GM18507 (cell line): ENCODE results near the gene PARP11.

Experiments used
- DNase-seq: peaks from one replicate; pipeline ENCODE4 v3.0.0; 2011; ENCODE audit warnings: low read depth; ENCODE audit not compliant: insufficient read length; ENCODE audit errors: extremely low spot score
- FAIRE-seq: peaks from 2 replicates; lab custom pipeline; 2011; peaks lifted over from hg19 to GRCh38; lab: Jason Lieb, UNC

The PARP11 gene, protein sequence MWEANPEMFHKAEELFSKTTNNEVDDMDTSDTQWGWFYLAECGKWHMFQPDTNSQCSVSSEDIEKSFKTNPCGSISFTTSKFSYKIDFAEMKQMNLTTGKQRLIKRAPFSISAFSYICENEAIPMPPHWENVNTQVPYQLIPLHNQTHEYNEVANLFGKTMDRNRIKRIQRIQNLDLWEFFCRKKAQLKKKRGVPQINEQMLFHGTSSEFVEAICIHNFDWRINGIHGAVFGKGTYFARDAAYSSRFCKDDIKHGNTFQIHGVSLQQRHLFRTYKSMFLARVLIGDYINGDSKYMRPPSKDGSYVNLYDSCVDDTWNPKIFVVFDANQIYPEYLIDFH

GRCh38 chr12:3872800-3873636 is at the start of gene PARP11:
Gene PARP11 (minus strand): TSS chr12:3873399. CDS start chr12:3873229, 170 bp downstream.
- FAIRE-seq = peak; percentile 99

GRCh38 chr12:3922033-3922432 is 48.8 kb upstream of the PARP11 start:
- FAIRE-seq = no peak

More at GRCh38 chr12:3872800-3873636, at the start of gene PARP11:
- peak; percentile 79 for DNase-seq

GRCh38 chr12:3921526-3921925 is 48.3 kb upstream of the PARP11 start:
- DNase-seq (no peak), FAIRE-seq (no peak)

More at GRCh38 chr12:3922033-3922432, 48.8 kb upstream of the PARP11 start:
- DNase-seq = no peak

DNA sequence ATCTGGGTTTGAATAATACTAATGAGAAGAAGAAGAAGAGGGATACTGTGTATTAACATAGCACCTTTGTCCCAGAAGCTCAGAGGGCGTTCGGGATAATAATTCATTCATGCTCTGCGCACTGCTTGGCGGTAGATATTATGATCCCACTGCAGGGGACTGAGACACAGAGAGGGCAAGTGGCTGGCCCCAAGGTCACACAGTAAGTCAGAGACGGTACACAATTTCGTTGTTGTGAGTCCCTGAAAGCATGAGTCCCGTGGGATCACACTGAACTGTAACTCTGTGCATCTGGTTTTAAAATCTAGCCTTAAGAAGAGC is 47.9 kb upstream of the PARP11 start:
- FAIRE-seq (no peak), DNase-seq (no peak)

DNA sequence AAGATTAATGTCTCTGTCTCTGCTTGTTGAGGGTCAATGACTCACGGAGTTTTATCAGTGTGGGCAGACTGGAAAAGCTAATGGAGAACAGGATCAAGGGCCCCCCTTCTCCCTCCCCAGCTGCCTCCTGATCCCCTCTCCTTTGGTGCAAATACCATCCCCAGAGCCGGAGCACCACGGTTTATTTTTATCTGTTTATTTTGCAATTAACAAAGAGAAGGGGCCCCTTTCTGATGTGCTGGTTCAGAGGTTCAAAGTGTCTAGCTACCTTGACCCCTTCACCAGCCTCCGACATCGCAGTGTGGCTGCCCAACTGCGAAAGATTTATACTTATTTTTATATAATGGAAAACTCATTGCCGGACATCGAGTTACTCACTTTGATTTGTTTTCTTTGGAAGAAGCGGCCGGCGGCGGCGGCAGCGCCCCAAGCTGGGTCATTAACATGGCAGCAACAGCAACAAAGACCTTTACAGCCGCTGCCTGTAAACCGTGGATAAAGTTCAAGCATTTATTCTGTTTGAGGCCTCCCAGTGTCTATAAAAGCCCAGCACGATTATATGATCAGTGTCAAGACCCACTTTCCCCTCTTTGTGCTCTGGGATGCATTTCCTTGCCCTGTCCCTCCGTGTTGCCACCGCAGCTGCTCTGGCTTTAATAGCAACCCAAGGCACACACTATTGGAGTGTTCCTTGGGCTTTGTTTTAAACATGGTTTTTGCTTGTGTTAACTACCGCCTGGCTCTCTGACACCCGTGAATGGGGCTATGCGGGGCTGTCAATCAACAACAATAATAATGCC is 47.4 kb upstream of the PARP11 start:
- FAIRE-seq (no peak), DNase-seq (no peak)

DNA sequence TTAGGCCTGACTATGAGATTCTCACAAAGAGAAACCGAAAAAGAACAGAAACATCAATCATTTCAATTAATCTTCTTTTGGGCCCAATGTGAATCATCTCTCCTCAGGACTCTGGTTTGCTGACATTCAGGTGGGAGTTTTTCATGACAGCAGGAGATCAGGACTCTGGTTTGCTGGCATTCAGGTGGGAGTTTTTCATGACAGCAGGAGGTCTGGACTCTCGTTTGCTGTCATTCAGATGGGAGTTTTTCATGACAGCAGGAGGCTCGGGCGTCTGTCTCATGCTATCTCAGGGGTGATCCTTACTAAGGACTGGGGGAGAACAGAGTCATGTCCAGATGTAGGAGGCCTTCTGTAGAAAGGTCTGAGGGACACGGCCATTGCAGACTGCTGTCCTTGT is 40.1 kb upstream of the PARP11 start:
- FAIRE-seq (no peak), DNase-seq (no peak)

GRCh38 chr12:3912863-3913262 is 39.7 kb upstream of the PARP11 start:
- FAIRE-seq = no peak

GRCh38 chr12:3911409-3911808 is 38.2 kb upstream of the PARP11 start:
- DNase-seq = no peak
- no peak for FAIRE-seq

More at GRCh38 chr12:3912863-3913262, 39.7 kb upstream of the PARP11 start:
- no peak for DNase-seq

DNA sequence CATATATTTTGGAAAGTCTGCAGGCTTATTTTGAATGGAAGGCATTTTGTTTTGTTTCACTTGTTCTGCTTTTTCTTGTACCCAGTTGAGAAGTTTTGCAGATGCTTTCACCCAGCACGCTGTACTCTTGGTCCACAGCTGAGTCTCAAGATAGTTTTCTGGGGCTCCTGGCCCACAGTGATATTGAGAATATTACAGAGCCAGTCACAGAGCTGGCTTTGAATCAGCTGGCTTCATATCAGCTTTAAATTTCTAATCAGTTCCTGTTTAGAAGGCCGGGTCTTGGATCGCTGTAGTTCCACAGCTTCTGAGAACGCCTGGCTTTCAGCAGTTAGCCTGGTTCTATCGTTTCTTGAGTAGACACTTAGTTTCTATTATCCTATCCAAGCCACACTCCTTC is 32.5 kb upstream of the PARP11 start:
- no peak for FAIRE-seq
- DNase-seq = no peak

GRCh38 chr12:3904999-3905398 is 31.8 kb upstream of the PARP11 start:
- no peak for FAIRE-seq
- no peak for DNase-seq

DNA sequence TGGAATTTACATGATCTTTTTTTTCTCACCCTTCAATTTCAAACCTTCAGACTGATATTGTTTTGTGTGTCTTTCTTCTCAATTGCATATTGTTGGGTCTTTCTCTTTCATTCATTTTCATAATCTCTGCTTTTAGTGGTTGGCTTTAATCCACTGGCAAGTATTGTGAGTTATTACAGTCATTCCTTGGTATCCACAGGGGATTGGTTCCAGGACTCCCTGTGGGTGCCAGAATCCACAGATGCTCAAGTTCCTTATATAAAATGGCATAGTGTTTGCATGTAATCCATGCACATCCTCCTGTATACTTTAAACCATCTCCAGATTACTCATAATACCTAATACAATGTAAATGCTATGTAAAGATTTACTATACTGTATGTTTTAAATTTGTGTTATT is 29.7 kb upstream of the PARP11 start:
- FAIRE-seq = no peak
- DNase-seq = no peak

DNA sequence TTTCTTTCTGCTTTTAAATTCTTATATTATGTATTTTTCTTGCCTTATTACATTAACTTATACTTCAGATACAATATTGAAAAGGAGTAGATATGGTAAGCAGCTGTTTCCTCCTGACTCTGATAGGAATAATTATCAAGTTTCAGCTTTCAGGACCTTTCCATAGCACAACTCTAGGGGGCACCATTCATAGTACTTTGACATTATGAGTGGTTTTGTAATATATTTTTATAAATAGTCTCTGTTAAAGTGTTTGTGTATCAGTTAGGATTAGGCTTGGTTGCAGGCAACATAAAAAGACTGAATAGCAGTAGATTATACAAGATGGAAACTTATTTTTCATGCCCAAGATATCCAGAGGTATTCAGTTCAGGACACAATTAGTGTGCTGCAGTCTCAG is 27.9 kb upstream of the PARP11 start:
- FAIRE-seq (no peak), DNase-seq (no peak)

- FAIRE-seq = no peak
- no peak for DNase-seq
Observed at GRCh38 chr12:3898756-3899155, 25.6 kb upstream of the PARP11 start.

GRCh38 chr12:3897371-3897971 is 24.3 kb upstream of the PARP11 start:
- no peak for FAIRE-seq
- DNase-seq = no peak

DNA sequence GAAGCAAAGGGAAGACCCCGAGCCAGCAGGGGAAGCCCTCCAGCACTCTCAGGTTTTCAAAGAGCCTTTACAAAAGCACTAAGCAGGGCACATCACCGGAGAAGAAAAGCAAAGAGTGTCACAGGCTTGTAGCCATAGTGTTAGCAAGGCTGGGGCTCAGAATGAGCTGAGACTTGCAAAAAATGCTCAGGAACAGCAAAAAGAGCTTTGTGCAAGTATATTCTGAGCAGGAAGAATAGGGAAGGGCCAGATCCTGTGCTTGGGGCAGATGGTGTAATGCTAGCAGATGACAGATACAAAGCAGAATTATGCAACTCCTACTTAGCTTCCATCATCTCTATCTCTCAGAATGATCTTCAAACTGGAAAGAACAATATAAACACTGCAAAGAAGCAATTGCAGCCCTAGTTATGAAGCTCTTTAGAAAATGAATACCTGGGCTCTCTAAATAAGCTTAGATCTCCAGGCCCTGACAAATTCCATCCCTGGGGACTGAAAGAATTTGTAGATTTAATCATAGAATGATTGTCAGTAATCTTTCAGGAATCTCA is 23.7 kb upstream of the PARP11 start:
- FAIRE-seq = no peak
- no peak for DNase-seq

- DNase-seq (no peak), FAIRE-seq (no peak)
Observed at GRCh38 chr12:3896356-3896755, 23.2 kb upstream of the PARP11 start.

- DNase-seq (no peak), FAIRE-seq (no peak)
Observed at GRCh38 chr12:3892631-3893030, 19.4 kb upstream of the PARP11 start.

- no peak for FAIRE-seq
- no peak for DNase-seq
Observed at GRCh38 chr12:3891201-3891600, 18.0 kb upstream of the PARP11 start.

- no peak for FAIRE-seq
- no peak for DNase-seq
Observed at GRCh38 chr12:3888659-3889058, 15.5 kb upstream of the PARP11 start.
